Cardiac muscle cell (in vitro differentiated cells and primary cell): Measurements from ENCODE around the gene EXOSC9. TPM values are rescaled to one million over a fixed set of nuclear protein-coding genes. Genes with fewer than 3 reads are reported as not detected.

Experiments
- DNase-seq, 2 donors: peaks; one replicate each; pipeline versions ENCODE4 v3.0.0 to v3.0.0-alpha.2; 2010 to 2017; ENCODE audit warnings: low read depth in 1 of 2, low spot score in 1 of 2
- H3K27ac ChIP-seq: fragments of 200-600 bp; sonication (generic); 2 replicates; pipeline ENCODE4 v1.5.1; 2016
- H3K27me3 ChIP-seq: fragments of 200-600 bp; sonication (generic); 2 replicates; pipeline ENCODE4 v1.6.0; 2016; ENCODE audit warnings: control low read depth
- H3K36me3 ChIP-seq: fragments of 200-600 bp; sonication (generic); 2 replicates; pipeline ENCODE4 v1.5.1; 2016; ENCODE audit warnings: control low read depth
- H3K4me1 ChIP-seq: fragments of 200-600 bp; sonication (generic); 2 replicates; pipeline ENCODE4 v1.8.1; 2017; ENCODE audit warnings: low read depth, mild to moderate bottlenecking, mixed run types
- H3K4me3 ChIP-seq: fragments of 200-600 bp; sonication (generic); 2 replicates; pipeline ENCODE4 v1.5.1; 2016; ENCODE audit warnings: mild to moderate bottlenecking
- H3K9me3 ChIP-seq: fragments of 200-600 bp; sonication (generic); 2 replicates; pipeline ENCODE4 v1.5.1; 2017; ENCODE audit warnings: low read depth, mild to moderate bottlenecking, control low read depth
- CTCF ChIP-seq: IDR thresholded peaks from 2 replicates; pipeline ENCODE4 v1.5.1; 2012; ENCODE audit warnings: low read depth, mild to moderate bottlenecking, low read length
- polyA plus RNA-seq: library from polyadenylated mRNA; unstranded; fragments of >200 nt; fragmentation: Nextera tagmentation; extraction: Ambion mirVana; gene quantifications from 2 replicates; pipeline ENCODE4 v1.2.1, GENCODE V29; 2016
- total RNA-seq: library from RNA; depleted of rRNA; stranded (reverse); fragments of >200 nt; gene quantifications from 2 replicates; pipeline ENCODE4 v1.2.3, GENCODE V29; 2016

EXOSC9 gene
- total and polyA plus RNA-seq, 2 experiments from 2014 or later, result 29.1 to 33.0 TPM

- no peak for TF ChIP-seq CTCF
- no peak overlapping the region for H3K4me3 ChIP-seq
Measured at GRCh38 chr4:121846662-121847061, 45.5 kb downstream of the EXOSC9 start.

GRCh38 chr4:121851354-121851753 lies 50.2 kb downstream of the EXOSC9 start:
- Histone ChIP-seq H3K4me1 (no peaks in the 10 kb centered on the region), H3K9me3 (no peaks in the 10 kb centered on the region), H3K36me3 (peaks cover 23% of the 10 kb centered on the region), H3K4me3 (no peak overlapping the region), H3K27me3 (no peaks in the 10 kb centered on the region), H3K27ac (no peak overlapping the region)
- DNase-seq, result no peak
- no peak for TF ChIP-seq CTCF

More at GRCh38 chr4:121846662-121847061, 45.5 kb downstream of the EXOSC9 start:
- H3K27ac ChIP-seq, result no peak overlapping the region
- no peaks in the 10 kb centered on the region for H3K4me1 ChIP-seq
- no peak for DNase-seq
- H3K27me3 ChIP-seq, result no peaks in the 10 kb centered on the region
- H3K36me3 ChIP-seq, result peaks cover 37% of the 10 kb centered on the region
- H3K9me3 ChIP-seq, result no peaks in the 10 kb centered on the region

GRCh38 chr4:121860121-121860520 lies 59.0 kb downstream of the EXOSC9 start:
- peaks cover 17% of the 10 kb centered on the region for H3K36me3 ChIP-seq
- no peak for TF ChIP-seq CTCF

GRCh38 chr4:121861426-121861825 lies 60.3 kb downstream of the EXOSC9 start:
- Histone ChIP-seq H3K9me3 (no peaks in the 10 kb centered on the region), H3K4me3 (no peak overlapping the region), H3K4me1 (no peaks in the 10 kb centered on the region), H3K36me3 (peaks cover 17% of the 10 kb centered on the region), H3K27me3 (no peaks in the 10 kb centered on the region), H3K27ac (no peak overlapping the region)
- DNase-seq, result no peak
- TF ChIP-seq CTCF, result no peak

More at GRCh38 chr4:121860121-121860520, 59.0 kb downstream of the EXOSC9 start:
- Histone ChIP-seq H3K9me3 (no peaks in the 10 kb centered on the region), H3K27ac (no peak overlapping the region), H3K4me3 (no peak overlapping the region), H3K4me1 (no peaks in the 10 kb centered on the region), H3K27me3 (no peaks in the 10 kb centered on the region)
- peak in 1 of 2 donors; percentile 11 for DNase-seq

GRCh38 chr4:121863799-121864198 lies 62.7 kb downstream of the EXOSC9 start:
- Histone ChIP-seq H3K9me3 (no peaks in the 10 kb centered on the region), H3K27ac (no peak overlapping the region), H3K27me3 (no peaks in the 10 kb centered on the region), H3K4me1 (no peaks in the 10 kb centered on the region), H3K36me3 (peaks cover 14% of the 10 kb centered on the region), H3K4me3 (no peak overlapping the region)
- DNase-seq, result no peak
- no peak for TF ChIP-seq CTCF

Other genes starting within 250 kb of the EXOSC9 start
- gene ANXA5, start 104.3 kb upstream of the EXOSC9 start, total RNA-seq, result 98.2 and 102 TPM in 2 replicates
- 244 and 263 TPM in 2 replicates for gene ANXA5, start 104.3 kb upstream of the EXOSC9 start, polyA plus RNA-seq
- not detected in 2 replicates for gene SMIM43, start 36.2 kb upstream of the EXOSC9 start, total RNA-seq
- 0.55 TPM in 1 of 2 replicates, not detected in the other for gene SMIM43, start 36.2 kb upstream of the EXOSC9 start, polyA plus RNA-seq
- 21.5 and 129 TPM in 2 replicates for gene CCNA2, start 22.6 kb downstream of the EXOSC9 start, total RNA-seq
- gene CCNA2, start 22.6 kb downstream of the EXOSC9 start, polyA plus RNA-seq, result 16.0 and 111 TPM in 2 replicates
- 15.4 and 22.7 TPM in 2 replicates for gene BBS7, start 69.2 kb downstream of the EXOSC9 start, total RNA-seq
- 12.9 and 15.0 TPM in 2 replicates for gene BBS7, start 69.2 kb downstream of the EXOSC9 start, polyA plus RNA-seq
- gene TRPC3, start 150.7 kb downstream of the EXOSC9 start, total RNA-seq, result 51.2 and 54.1 TPM in 2 replicates
- 46.8 and 48.7 TPM in 2 replicates for gene TRPC3, start 150.7 kb downstream of the EXOSC9 start, polyA plus RNA-seq